Measurements from ENCODE around the gene PTPN21.

GRCh38 chr14:88556581-88556980 is 1.8 kb upstream of the PTPN21 start:
- TF ChIP-seq EZH2 (optimal IDR thresholded peaks at IDR 0.05; ENCODE audit: low read depth, low read length), result no peak
- no peak for TF ChIP-seq CTCF (IDR thresholded peaks at IDR 0.05; ENCODE audit: low read length)

Data from MM.1S (cell line).